OCI-LY1 (cell line): ENCODE data around the gene IFI44L.

Experiments used
- H2AFZ ChIP-seq: fragments of 200-600 bp; sonication (generic), shearing (Covaris generic); 2 replicates; pipeline ENCODE4 v1.6.0; 2014; ENCODE audit warnings: antibody characterized with exemption, mild to moderate bottlenecking, low read length
- H3F3A ChIP-seq: fragments of 200-600 bp; sonication (generic), shearing (Covaris generic); 2 replicates; pipeline ENCODE4 v1.6.0; 2014; ENCODE audit warnings: mild to moderate bottlenecking, antibody characterized with exemption, low read length, moderate library complexity; ENCODE audit not compliant: insufficient read depth
- H3K27ac ChIP-seq: fragments of 200-600 bp; sonication (generic); 2 replicates; pipeline ENCODE4 v1.5.1; 2014; ENCODE audit warnings: low read length, mixed run types, mild to moderate bottlenecking, low read depth; ENCODE audit not compliant: poor library complexity, severe bottlenecking
- H3K27me3 ChIP-seq: fragments of 200-600 bp; sonication (generic); 2 replicates; pipeline ENCODE4 v1.6.0; 2014; ENCODE audit warnings: antibody characterized with exemption, mild to moderate bottlenecking, low read length, moderate library complexity; ENCODE audit not compliant: insufficient read depth
- H3K36me3 ChIP-seq: fragments of 200-600 bp; sonication (generic); 2 replicates; pipeline ENCODE4 v1.6.1; 2014; ENCODE audit warnings: mild to moderate bottlenecking, antibody characterized with exemption, low read length, moderate library complexity, mixed read lengths; ENCODE audit not compliant: insufficient read depth
- H3K4me1 ChIP-seq: fragments of 200-600 bp; sonication (generic); 2 replicates; pipeline ENCODE4 v1.5.1; 2014; ENCODE audit warnings: mild to moderate bottlenecking, low read length, moderate library complexity; ENCODE audit not compliant: insufficient read depth, severe bottlenecking
- H3K4me2 ChIP-seq: fragments of 200-600 bp; sonication (generic), shearing (Covaris generic); 2 replicates; pipeline ENCODE4 v1.6.1; 2014; ENCODE audit warnings: low read length
- H3K4me3 ChIP-seq: fragments of 200-600 bp; sonication (generic); 2 replicates; pipeline ENCODE4 v1.5.1; 2014; ENCODE audit warnings: low read length, low read depth, mild to moderate bottlenecking, mixed read lengths; ENCODE audit not compliant: poor library complexity, severe bottlenecking
- H3K79me2 ChIP-seq: fragments of 200-600 bp; shearing (Covaris generic); 2 replicates; pipeline ENCODE4 v1.6.1; 2016; ENCODE audit warnings: mixed run types, low read length, mixed read lengths; ENCODE audit not compliant: insufficient read depth
- H3K9ac ChIP-seq: fragments of 200-600 bp; sonication (generic), shearing (Covaris generic); 2 replicates; pipeline ENCODE4 v1.6.1; 2014; ENCODE audit warnings: mild to moderate bottlenecking, low read length, mixed read lengths
- H3K9me2 ChIP-seq: fragments of 200-600 bp; sonication (generic), shearing (Covaris generic); 2 replicates; pipeline ENCODE4 v1.6.1; 2014; ENCODE audit warnings: low read depth, mild to moderate bottlenecking, low read length, mixed read lengths
- H3K9me3 ChIP-seq: fragments of 200-600 bp; shearing (Covaris generic); 2 replicates; pipeline ENCODE4 v1.6.1; 2014; ENCODE audit warnings: low read length, mixed read lengths
- H4K20me1 ChIP-seq: fragments of 200-600 bp; sonication (generic), shearing (Covaris generic); 2 replicates; pipeline ENCODE4 v1.6.0; 2016; ENCODE audit warnings: mild to moderate bottlenecking, low read length; ENCODE audit not compliant: insufficient read depth
- EZH2 ChIP-seq: fragments of 200-600 bp; sonication (generic), shearing (Covaris generic); IDR thresholded peaks from 2 replicates; pipeline ENCODE4 v1.8.0; 2017; ENCODE audit warnings: borderline replicate concordance, mixed run types, mild to moderate bottlenecking, antibody characterized with exemption, low read length, moderate library complexity, mixed read lengths
- TF ChIP-seq, protein P1 (sequence below): fragments of 200-600 bp; sonication (generic), shearing (Covaris generic); IDR thresholded peaks from 2 replicates; pipeline ENCODE4 v1.5.1; 2017; ENCODE audit warnings: mild to moderate bottlenecking, antibody characterized with exemption, low read length, moderate library complexity, mixed read lengths

IFI44L gene

GRCh38 chr1:78604643-78605042, 15.6 kb upstream of the IFI44L start:
- no peaks in the 10 kb centered on the region for H3K9me3 ChIP-seq
- H4K20me1 ChIP-seq = no peaks in the 10 kb centered on the region
- H3K4me2 ChIP-seq = no peak overlapping the region
- TF ChIP-seq EZH2 = no peak
- TF ChIP-seq, protein P1, sequence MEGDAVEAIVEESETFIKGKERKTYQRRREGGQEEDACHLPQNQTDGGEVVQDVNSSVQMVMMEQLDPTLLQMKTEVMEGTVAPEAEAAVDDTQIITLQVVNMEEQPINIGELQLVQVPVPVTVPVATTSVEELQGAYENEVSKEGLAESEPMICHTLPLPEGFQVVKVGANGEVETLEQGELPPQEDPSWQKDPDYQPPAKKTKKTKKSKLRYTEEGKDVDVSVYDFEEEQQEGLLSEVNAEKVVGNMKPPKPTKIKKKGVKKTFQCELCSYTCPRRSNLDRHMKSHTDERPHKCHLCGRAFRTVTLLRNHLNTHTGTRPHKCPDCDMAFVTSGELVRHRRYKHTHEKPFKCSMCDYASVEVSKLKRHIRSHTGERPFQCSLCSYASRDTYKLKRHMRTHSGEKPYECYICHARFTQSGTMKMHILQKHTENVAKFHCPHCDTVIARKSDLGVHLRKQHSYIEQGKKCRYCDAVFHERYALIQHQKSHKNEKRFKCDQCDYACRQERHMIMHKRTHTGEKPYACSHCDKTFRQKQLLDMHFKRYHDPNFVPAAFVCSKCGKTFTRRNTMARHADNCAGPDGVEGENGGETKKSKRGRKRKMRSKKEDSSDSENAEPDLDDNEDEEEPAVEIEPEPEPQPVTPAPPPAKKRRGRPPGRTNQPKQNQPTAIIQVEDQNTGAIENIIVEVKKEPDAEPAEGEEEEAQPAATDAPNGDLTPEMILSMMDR = no peak
- H3F3A ChIP-seq = no peaks in the 10 kb centered on the region
- no peaks in the 10 kb centered on the region for H3K4me1 ChIP-seq
- H3K4me3 ChIP-seq = no peak overlapping the region
- no peaks in the 10 kb centered on the region for H3K79me2 ChIP-seq
- H2AFZ ChIP-seq = no peak overlapping the region
- no peak overlapping the region for H3K9ac ChIP-seq
- no peaks in the 10 kb centered on the region for H3K27me3 ChIP-seq
- no peak overlapping the region for H3K27ac ChIP-seq
- H3K36me3 ChIP-seq = no peaks in the 10 kb centered on the region
- no peaks in the 10 kb centered on the region for H3K9me2 ChIP-seq

GRCh38 chr1:78606274-78606673, 14.0 kb upstream of the IFI44L start:
- H3F3A ChIP-seq = no peaks in the 10 kb centered on the region
- no peaks in the 10 kb centered on the region for H3K4me1 ChIP-seq
- no peaks in the 10 kb centered on the region for H3K9me2 ChIP-seq
- H3K4me2 ChIP-seq = no peak overlapping the region
- no peaks in the 10 kb centered on the region for H3K9me3 ChIP-seq
- no peak overlapping the region for H2AFZ ChIP-seq
- no peaks in the 10 kb centered on the region for H3K79me2 ChIP-seq
- H4K20me1 ChIP-seq = no peaks in the 10 kb centered on the region
- H3K27ac ChIP-seq = no peak overlapping the region
- H3K4me3 ChIP-seq = no peak overlapping the region
- H3K36me3 ChIP-seq = no peaks in the 10 kb centered on the region
- TF ChIP-seq, protein P1 = no peak
- TF ChIP-seq EZH2 = no peak
- H3K9ac ChIP-seq = no peak overlapping the region
- H3K27me3 ChIP-seq = no peaks in the 10 kb centered on the region

DNA sequence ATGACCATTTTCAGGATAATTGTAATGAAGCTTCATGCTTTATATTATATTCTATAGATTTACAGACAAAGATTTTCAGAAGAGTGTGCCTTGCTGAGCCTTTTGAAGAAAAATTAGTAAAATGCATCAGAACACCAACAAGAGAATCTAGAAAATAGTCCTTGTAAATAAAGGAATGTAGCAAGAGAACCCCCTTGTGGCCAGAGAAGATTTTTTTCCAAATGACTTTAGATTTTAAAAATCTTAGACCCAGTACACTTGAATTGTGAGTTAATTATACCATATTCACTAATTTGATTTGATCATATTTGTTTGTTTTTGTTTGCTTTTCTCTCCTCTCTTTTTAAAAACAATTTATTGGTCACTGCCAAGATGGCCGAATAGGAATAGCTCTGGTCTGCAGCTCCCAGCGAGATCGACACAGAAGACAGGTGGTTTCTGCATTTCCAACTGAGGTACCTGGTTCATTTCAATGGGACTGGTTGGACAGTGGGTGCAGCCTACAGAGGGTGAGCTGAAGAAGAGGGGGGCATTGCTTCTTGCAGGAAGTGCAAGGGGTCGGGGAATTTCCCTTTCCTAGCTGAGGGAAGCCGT, 12.8 kb upstream of the IFI44L start:
- no peak overlapping the region for H3K27ac ChIP-seq

More for the DNA sequence above, 12.8 kb upstream of the IFI44L start:
- H4K20me1 ChIP-seq = no peaks in the 10 kb centered on the region
- H3K27me3 ChIP-seq = no peaks in the 10 kb centered on the region
- no peaks in the 10 kb centered on the region for H3K79me2 ChIP-seq
- H3K36me3 ChIP-seq = no peaks in the 10 kb centered on the region
- no peaks in the 10 kb centered on the region for H3F3A ChIP-seq
- no peak overlapping the region for H3K4me2 ChIP-seq
- TF ChIP-seq, protein P1 = peak; percentile 55
- no peak for TF ChIP-seq EZH2
- no peaks in the 10 kb centered on the region for H3K9me3 ChIP-seq
- no peaks in the 10 kb centered on the region for H3K4me1 ChIP-seq
- no peak overlapping the region for H3K9ac ChIP-seq
- H3K4me3 ChIP-seq = no peak overlapping the region
- no peak overlapping the region for H2AFZ ChIP-seq
- no peaks in the 10 kb centered on the region for H3K9me2 ChIP-seq
